Endothelial cell of umbilical vein (primary cell): ENCODE measurements around the gene GPR107. TPM values are rescaled to one million over a fixed set of nuclear protein-coding genes. Genes with fewer than 3 reads are reported as not detected.

ENCODE experiments used
- BruUV-seq: library from RNA; stranded (reverse); fragments of 400-500 nt; replicated peaks from 2 replicates; lab custom pipeline; 2021; lab: Mats Ljungman, UMichigan
- CTCF ChIA-PET: fragments of 300-600, 350-600 bp; sonication (Branson Sonifier 250); formaldehyde crosslinking; loops from one replicate; lab custom pipeline; 2021; ENCODE audit warnings: antibody characterized with exemption, inconsistent platforms; lab: Charles Lee
- POLR2A ChIA-PET: fragments of 300-600, 350-600 bp; sonication (Branson Sonifier 250); formaldehyde crosslinking; loops from one replicate; lab custom pipeline; 2021; ENCODE audit warnings: antibody characterized with exemption, inconsistent platforms; lab: Charles Lee
- DNase-seq: peaks from one replicate; pipeline ENCODE4 v3.0.0-alpha.2; 2011; ENCODE audit warnings: low read depth, low spot score
- FAIRE-seq: peaks from 2 replicates; lab custom pipeline; 2011; peaks lifted over from hg19 to GRCh38; lab: Jason Lieb, UNC
- H2AFZ ChIP-seq: 2 replicates; pipeline ENCODE4 v1.6.0; 2012; ENCODE audit warnings: low read depth, low read length, control low read depth, inconsistent platforms
- H3K27ac ChIP-seq: 2 replicates; pipeline ENCODE4 v1.5.1; 2011; ENCODE audit warnings: low read depth, mild to moderate bottlenecking, control low read depth, low read length, moderate library complexity; ENCODE audit not compliant: insufficient read depth
- H3K27me3 ChIP-seq, 2 experiments: 2 replicates each; pipeline versions ENCODE4 v1.6.0 to v1.6.1; 2011; ENCODE audit warnings: low read length in 2 of 2, mixed read lengths in 1 of 2; ENCODE audit not compliant: control insufficient read depth in 2 of 2, insufficient read depth in 2 of 2
- H3K36me3 ChIP-seq, 2 experiments: 2 replicates in 1 of 2; 3 replicates in 1 of 2; pipeline ENCODE4 v1.5.1; 2011; ENCODE audit warnings: low read length in 2 of 2, mild to moderate bottlenecking in 1 of 2, moderate library complexity in 1 of 2; ENCODE audit not compliant: control insufficient read depth in 2 of 2, insufficient read depth in 2 of 2; ENCODE audit errors: extremely low read depth in 1 of 2
- H3K4me1 ChIP-seq: 3 replicates; pipeline ENCODE4 v1.5.1; 2011; ENCODE audit warnings: mild to moderate bottlenecking, low read length; ENCODE audit not compliant: control insufficient read depth, insufficient read depth; ENCODE audit errors: extremely low read depth
- H3K4me2 ChIP-seq: 2 replicates; pipeline ENCODE4 v1.6.1; 2011; ENCODE audit warnings: low read length, control low read depth, mixed read lengths; ENCODE audit not compliant: insufficient read depth
- H3K4me3 ChIP-seq, 3 experiments: fragments of 200-600 bp in 1 of 3; sonication (generic), shearing (Covaris generic) in 1 of 3; replicated peaks in 1 of 3; 2 replicates each; pipeline ENCODE4 v1.5.1; 2011 to 2016; ENCODE audit warnings: control low read depth in 3 of 3, low read length in 3 of 3, mild to moderate bottlenecking in 2 of 3, inconsistent platforms in 1 of 3, low read depth in 1 of 3, moderate library complexity in 1 of 3; ENCODE audit not compliant: insufficient read depth in 1 of 3
- H3K79me2 ChIP-seq: 2 replicates; pipeline ENCODE4 v1.6.0; 2012; ENCODE audit warnings: low read length, inconsistent platforms; ENCODE audit not compliant: control insufficient read depth, insufficient read depth
- H3K9ac ChIP-seq: replicated peaks from 2 replicates; pipeline ENCODE3; 2011; ENCODE audit warnings: low read length, control low read depth; ENCODE audit not compliant: insufficient read depth; ENCODE audit errors: extremely low read depth
- H3K9me1 ChIP-seq: replicated peaks from 3 replicates; pipeline ENCODE4 v1.6.0; 2011; ENCODE audit warnings: mild to moderate bottlenecking, low read length; ENCODE audit not compliant: control insufficient read depth, insufficient read depth; ENCODE audit errors: extremely low read depth
- H3K9me3 ChIP-seq: replicated peaks from 2 replicates; pipeline ENCODE4 v1.5.1; 2012; ENCODE audit warnings: low read length, inconsistent platforms; ENCODE audit not compliant: control insufficient read depth, insufficient read depth
- H4K20me1 ChIP-seq: replicated peaks from 2 replicates; pipeline ENCODE3; 2011; ENCODE audit warnings: mild to moderate bottlenecking, low read length; ENCODE audit not compliant: control insufficient read depth, insufficient read depth; ENCODE audit errors: extremely low read depth
- CTCF ChIP-seq, 2 donors: IDR thresholded peaks; 1 replicate in 1 of 2; 2 replicates in 1 of 2; pipeline ENCODE4 v1.5.1; 2011; ENCODE audit warnings: low read length in 2 of 2, mild to moderate bottlenecking in 2 of 2, moderate library complexity in 2 of 2, control low read depth in 1 of 2, inconsistent platforms in 1 of 2, low read depth in 1 of 2; ENCODE audit not compliant: insufficient read depth in 1 of 2; ENCODE audit errors: extremely low read depth in 1 of 2
- EZH2 ChIP-seq: IDR thresholded peaks from 2 replicates; pipeline ENCODE4 v1.6.1; 2012; ENCODE audit warnings: borderline replicate concordance, low read depth, mild to moderate bottlenecking, moderate library complexity, low read length, inconsistent platforms; ENCODE audit not compliant: severe bottlenecking
- FOS ChIP-seq: IDR thresholded peaks from 2 replicates; pipeline ENCODE4 v1.6.1; 2011; ENCODE audit warnings: mild to moderate bottlenecking, low read length, moderate library complexity, borderline replicate concordance; ENCODE audit not compliant: insufficient read depth
- GATA2 ChIP-seq: IDR thresholded peaks from 2 replicates; pipeline ENCODE4 v1.7.0; 2011; ENCODE audit warnings: low read depth, mild to moderate bottlenecking, moderate library complexity, mixed read lengths, low read length; ENCODE audit not compliant: insufficient read length, insufficient read depth
- JUN ChIP-seq: IDR thresholded peaks from 2 replicates; pipeline ENCODE4 v1.6.1; 2011; ENCODE audit warnings: borderline replicate concordance, low read depth; ENCODE audit not compliant: insufficient read length, insufficient read depth
- MYC ChIP-seq: IDR thresholded peaks from one replicate; pipeline ENCODE4 v1.6.1; 2011; ENCODE audit warnings: mild to moderate bottlenecking, low read depth, low read length
- POLR2A ChIP-seq: IDR thresholded peaks from 2 replicates; pipeline ENCODE4 v1.6.1; 2012; ENCODE audit warnings: low read depth, mild to moderate bottlenecking, control low read depth, low read length
- POLR2AphosphoS5 ChIP-seq: IDR thresholded peaks from 2 replicates; pipeline ENCODE4 v1.6.1; 2012; ENCODE audit warnings: low read depth, mild to moderate bottlenecking, control low read depth, low read length, moderate library complexity; ENCODE audit not compliant: insufficient read depth
- dilution Hi-C: fragments of 300-500 bp; cut with MboI; formaldehyde crosslinking; loops from one replicate; pipeline ENCODE4 v1.15.0; 2019; ENCODE audit warnings: low sequenced_read_pairs; ENCODE audit not compliant: extremely low pct_ligation_motif_present
- intact Hi-C: fragments of 100-400 bp; cut with micrococcal nuclease; formaldehyde crosslinking; loops from one replicate; pipeline ENCODE4 v1.10.0; 2022
- polyA plus RNA-seq, 4 experiments: library from polyadenylated mRNA; depleted of rRNA in 3 of 4; stranded (reverse) in 3 of 4; unstranded in 1 of 4; fragments of >200 nt; gene quantifications; 2 replicates each; pipeline versions ENCODE4 v1.2.1 to v1.2.3, GENCODE V29; 2011 to 2012; ENCODE audit warnings: missing spikeins in 1 of 4
- total RNA-seq: library from RNA; stranded (reverse); gene quantifications from 2 replicates; pipeline ENCODE4 v1.2.3, GENCODE V29; 2021
- TF ChIP-seq, protein P1 (sequence below): IDR thresholded peaks from 2 replicates; pipeline ENCODE4 v1.6.1; 2011; ENCODE audit not compliant: insufficient read depth, insufficient read length

The GPR107 gene
- total and polyA plus RNA-seq, 2 donors (not counting 3 experiments of a cell fraction or from before 2014, with no cell fraction given): 27.2 to 38.9 TPM

DNA sequence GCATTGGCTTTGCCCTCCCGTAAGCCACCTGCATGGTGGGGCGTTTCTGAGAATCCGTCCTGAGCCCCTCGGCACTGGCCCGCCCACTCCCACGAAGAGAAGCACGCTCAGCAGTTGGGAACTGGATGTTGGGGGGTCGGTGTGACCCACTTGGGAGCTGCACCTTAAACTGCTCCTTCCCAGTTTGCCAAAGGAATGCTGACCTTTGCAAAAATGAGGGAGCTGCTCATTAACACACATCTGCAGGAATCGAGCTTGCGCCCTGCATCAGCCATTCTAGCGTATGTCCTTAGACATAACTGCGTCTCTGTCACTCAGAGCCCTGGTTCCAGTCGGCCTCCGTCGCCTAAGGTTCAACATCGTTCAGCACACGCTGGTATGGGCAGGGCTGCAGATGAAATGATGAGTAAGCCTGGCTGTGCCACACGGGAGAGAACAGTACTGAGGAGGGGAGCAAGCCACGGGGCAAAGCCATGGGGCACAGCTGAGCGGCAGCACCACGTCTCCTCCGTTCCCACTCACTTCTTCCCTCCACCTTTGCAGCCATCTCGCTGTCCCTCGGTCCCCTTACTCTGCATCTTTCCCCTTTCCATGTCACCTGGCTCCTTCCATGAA, 89.7 kb downstream of the GPR107 start:
- Histone ChIP-seq H3K4me1 (peaks cover 8% of the 10 kb centered on the region), H3K36me3 (no peaks in the 10 kb centered on the region), H3K27me3 (peaks cover 4 to 9% of the 10 kb centered on the region in 2 experiments), H3K4me2 (no peak overlapping the region), H3K79me2 (no peaks in the 10 kb centered on the region), H3K4me3 (no peak overlapping the region), H3K9me3 (no peaks in the 10 kb centered on the region), H3K27ac (no peak overlapping the region), H3K9ac (no peak overlapping the region), H4K20me1 (no peaks in the 10 kb centered on the region), H2AFZ (no peak overlapping the region), H3K9me1 (no peaks in the 10 kb centered on the region)
- FAIRE-seq (no peak), DNase-seq (no peak)
- ChIA-PET CTCF (interaction anchor here (0.9 to 1.1 kb wide), 2 partner anchors 26 to 92 kb away, joined by 3 to 4 read pairs; no protein-coding TSS in a partner anchor), POLR2A (interaction anchor here (0.6 kb wide), 1 partner anchor 17 kb away, joined by 8 read pairs; no protein-coding TSS in a partner anchor)
- BruUV-seq: no TSS peak
- TF ChIP-seq POLR2A: no peak
- TF ChIP-seq, protein P1, sequence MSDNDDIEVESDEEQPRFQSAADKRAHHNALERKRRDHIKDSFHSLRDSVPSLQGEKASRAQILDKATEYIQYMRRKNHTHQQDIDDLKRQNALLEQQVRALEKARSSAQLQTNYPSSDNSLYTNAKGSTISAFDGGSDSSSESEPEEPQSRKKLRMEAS: no peak
- TF ChIP-seq GATA2: no peak
- no peak for TF ChIP-seq CTCF (IDR thresholded peaks at IDR 0.05; ENCODE audit: extremely low read depth in 1 of 2, insufficient read depth in 1 of 2, low read depth in 1 of 2, low read length in 2 of 2)
- no peak for TF ChIP-seq MYC
- no peak for TF ChIP-seq JUN
- no peak for TF ChIP-seq FOS
- TF ChIP-seq POLR2AphosphoS5: no peak
- TF ChIP-seq EZH2: no peak
- intact Hi-C loops: no loop called here
- dilution Hi-C loops: no loop called here
